Measurements from ENCODE around the gene RIPK4.

The RIPK4 gene

DNA sequence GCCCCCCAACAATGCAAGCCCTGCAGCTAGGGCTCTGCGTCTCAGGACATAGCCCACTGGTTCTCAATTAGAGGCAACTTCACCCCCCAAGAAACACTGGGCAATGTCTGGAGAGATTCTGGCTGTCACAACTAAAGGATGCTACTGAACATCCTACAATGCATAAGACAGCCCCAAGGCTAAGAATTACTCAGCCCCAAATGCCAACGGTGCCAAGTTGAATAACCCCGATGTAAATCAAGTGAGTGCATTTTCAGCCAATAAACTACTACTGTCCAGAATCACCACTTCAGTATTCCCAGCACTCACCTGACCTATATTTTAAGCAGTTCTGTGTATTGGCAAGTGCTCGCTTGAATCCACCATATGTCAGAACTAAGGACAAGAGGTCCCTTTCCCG, 6.9 kb downstream of the RIPK4 start:
- in situ Hi-C loops (cut with MboI; ENCODE audit: low pct_unique_long_range_greater_than_20kb, low sequenced_read_pairs) = no loop called here

DNA sequence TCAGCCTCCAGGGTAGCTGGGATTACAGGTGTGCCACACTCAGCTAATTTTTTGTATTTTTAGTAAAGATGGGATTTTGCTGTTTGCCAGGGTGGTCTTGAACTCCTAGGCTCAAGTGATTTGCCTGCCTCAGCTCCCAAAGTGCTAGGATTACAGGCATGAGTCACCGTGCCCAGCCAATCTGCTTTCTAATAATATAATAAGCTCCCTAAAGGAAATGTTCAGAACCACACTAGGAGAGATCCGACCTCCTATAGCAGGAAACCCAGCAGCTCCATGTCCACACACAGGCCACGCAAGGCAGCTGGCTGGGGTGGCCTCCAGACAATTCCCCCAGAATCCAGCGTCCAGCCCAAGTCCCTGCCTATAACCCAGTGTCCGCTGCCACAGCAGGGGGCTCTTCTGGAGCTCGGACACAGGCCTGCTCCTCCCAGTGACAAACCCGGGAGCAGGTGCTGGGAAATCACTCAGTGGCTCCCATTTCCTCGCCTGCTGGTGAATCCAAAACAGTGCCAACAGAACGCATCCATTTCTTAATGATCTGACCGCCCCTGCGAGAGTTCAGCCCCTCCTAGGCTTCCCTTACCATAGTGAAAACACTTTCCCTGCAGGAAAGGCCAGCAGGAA, 7.5 kb downstream of the RIPK4 start:
- DNase-seq = no peak
- in situ Hi-C loops (cut with MboI; ENCODE audit: low pct_unique_long_range_greater_than_20kb, low sequenced_read_pairs) = no loop called here

More for the DNA sequence above, 6.9 kb downstream of the RIPK4 start:
- no peak for DNase-seq

DNA sequence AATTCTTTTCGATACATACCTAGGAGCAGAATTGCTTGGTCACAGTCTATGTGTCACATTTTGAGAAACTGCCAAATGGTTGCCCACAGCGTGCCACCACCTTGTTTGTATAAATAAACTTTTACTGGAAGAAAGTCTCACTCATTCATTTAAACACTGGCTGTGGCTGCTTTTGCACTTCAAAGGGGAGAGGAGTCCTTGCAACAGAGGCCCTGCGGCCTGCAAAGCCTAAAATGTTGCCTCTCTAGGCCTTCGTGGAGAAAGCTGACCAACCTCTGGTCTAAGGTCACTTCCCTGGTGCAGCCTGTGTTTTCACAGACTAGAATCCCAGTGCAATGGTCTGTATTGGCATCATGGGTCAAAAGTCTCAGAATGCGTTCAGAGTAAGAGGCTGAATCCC, 8.3 kb downstream of the RIPK4 start:
- in situ Hi-C loops (cut with MboI; ENCODE audit: low pct_unique_long_range_greater_than_20kb, low sequenced_read_pairs) = no loop called here
- DNase-seq = no peak

DNA sequence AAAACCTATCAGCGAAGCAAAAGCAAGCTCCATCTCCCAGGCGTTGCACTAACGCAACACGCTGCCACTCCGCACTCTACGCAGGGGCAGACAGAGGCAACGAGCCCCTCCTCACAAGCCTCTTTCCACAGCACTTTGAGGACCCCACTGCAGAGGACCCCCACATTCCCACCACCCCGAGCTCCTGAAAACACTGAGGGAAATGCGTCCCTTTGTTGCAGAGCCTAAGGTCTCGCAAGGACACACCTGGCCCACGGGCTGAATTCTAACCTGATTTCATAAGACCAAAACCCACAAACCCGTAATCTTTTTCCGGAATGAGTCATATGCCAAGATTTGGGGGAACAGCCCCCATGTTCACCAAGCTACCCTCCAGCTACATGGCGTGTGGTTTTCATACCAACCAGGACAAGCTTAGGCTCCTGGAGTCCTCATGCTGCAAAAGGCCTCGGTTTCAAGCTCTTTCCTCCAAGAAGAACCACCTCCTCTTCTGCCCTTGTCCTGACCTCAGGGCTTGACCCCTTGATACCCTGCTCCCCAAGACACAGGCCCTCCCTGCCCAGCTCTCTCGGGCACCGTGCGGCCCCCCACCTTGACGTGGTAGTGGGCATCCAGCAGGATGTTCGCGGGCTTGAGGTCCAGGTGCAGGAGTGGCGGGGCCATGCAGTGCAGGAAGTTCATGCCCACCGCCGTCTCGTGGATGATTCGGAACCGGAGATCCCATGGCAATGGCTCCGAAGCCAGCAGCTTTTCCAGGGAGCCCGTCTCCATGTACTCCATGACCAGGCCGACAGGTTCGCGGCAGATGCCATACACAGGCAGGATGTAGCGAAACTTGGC, 10.7 kb downstream of the RIPK4 start:
- no peak for DNase-seq
- in situ Hi-C loops (cut with MboI; ENCODE audit: low pct_unique_long_range_greater_than_20kb, low sequenced_read_pairs) = no loop called here

DNA sequence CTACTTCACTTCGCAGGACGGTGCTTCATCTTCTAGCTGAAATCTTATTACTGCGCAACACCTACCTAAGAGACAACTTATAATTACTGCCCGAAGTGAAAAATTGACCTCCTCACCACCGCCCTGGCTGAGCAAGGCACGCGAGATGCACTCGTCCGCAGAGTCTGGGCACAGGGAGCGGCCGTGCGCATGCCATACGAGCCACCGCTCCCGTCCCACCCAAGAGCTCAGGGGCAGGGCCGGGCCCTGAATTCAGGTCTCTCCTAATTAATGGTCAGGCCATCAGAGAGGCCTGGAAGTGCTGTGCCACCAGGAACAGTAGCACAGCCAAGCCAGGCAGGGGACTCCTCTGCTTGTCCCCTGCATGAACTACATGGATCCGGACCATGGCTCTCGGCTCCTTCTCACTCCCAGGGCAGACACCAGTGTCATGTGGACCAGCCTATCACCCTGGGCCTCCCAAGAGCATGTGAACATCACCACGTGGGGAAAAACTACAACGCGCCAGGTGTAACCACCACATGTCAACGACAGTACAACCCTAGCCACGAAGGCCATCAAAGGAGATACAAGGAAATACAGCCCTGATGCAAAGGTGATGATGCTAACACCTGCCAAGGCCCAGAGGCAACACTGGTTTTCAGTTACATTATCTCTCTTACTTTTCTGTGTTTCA, 11.5 kb downstream of the RIPK4 start:
- DNase-seq = no peak
- in situ Hi-C loops (cut with MboI; ENCODE audit: low pct_unique_long_range_greater_than_20kb, low sequenced_read_pairs) = no loop called here

DNA sequence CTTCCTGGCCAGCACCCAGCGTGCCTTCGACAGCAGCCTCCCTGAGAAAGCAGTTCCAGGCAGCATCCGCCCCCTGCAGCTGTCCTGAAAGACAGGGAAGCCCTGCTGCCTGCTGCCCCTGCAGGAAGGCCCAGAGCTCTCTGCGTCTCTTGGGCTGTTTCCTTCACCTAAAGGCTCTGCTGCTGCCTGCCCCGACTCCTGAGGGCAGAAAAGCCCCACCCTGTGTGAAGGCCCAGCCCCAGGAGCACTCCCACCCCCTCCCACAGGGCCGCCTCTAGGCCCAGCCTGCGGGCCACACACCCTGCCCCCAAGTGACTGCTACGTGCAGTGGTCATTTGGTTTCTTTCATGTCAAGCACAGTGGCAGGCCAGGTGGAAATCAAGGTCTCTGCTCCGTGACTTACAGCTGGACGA, 12.4 kb downstream of the RIPK4 start:
- in situ Hi-C loops (cut with MboI; ENCODE audit: low pct_unique_long_range_greater_than_20kb, low sequenced_read_pairs) = no loop called here
- no peak for DNase-seq

DNA sequence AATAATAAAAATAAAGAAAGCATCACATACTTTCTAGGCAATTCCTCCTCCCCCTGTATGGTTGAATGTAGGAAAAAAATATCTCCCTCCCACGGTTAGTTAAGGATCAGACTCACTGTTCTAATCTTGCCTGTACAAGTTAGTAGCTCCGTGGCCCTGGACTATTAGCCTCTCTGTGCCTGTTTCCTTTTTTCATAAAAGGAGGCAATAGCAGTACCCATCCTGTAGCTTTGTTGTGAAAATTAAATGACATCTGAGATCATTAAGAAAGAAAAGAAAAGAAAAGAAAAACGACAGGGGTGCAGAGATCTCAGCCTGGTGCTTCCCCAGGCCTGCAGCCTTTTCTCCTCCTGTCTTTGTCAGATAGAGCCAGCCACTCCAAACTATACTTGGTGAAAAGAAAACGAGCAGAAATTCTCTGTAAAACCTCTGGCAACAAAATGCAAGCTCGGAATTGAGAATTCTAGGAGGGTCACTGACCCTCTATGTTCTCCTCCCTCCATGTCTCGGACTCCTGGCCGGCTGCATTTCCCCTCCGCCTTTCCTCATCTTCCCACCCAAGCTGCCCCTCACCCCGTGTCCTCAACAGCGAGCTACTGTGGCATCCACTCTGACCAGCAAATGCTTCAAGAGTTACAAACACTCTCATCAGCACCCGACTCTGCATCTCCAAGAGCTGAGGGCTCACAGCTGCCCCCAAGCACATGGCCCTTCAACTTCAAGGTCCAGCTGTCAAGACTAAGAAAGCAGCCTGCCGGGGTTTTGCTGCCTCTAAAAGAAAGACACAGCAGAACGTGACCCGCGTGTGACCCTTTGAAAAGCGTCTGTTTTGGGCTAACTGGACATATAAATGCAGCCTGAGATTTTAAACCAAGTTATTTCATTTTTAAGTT, 13.6 kb downstream of the RIPK4 start:
- in situ Hi-C loops (cut with MboI; ENCODE audit: low pct_unique_long_range_greater_than_20kb, low sequenced_read_pairs) = no loop called here
- DNase-seq = no peak

DNA sequence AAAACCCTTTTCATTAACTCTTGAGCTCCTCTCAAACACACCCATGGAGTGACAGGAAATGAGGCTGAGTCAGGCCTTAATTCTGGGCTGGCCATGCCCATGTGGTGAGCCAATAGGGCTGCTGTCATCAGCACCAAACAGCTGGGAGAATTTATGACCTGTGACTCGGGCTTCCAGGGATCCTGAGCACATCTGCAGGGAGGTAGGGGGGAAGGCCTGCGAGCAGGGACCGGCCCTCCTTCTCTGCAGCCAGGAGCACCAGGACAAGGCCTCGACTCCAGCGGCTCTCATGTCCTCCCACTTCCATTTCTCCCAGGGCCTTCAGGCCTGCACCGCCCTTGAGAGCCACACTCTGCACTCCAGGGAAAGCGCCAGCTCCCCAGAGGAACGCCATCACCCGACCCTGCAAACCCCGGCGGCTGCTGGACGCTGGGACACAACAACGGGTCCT, 14.6 kb downstream of the RIPK4 start:
- no peak for DNase-seq
- in situ Hi-C loops (cut with MboI; ENCODE audit: low pct_unique_long_range_greater_than_20kb, low sequenced_read_pairs) = no loop called here

DNA sequence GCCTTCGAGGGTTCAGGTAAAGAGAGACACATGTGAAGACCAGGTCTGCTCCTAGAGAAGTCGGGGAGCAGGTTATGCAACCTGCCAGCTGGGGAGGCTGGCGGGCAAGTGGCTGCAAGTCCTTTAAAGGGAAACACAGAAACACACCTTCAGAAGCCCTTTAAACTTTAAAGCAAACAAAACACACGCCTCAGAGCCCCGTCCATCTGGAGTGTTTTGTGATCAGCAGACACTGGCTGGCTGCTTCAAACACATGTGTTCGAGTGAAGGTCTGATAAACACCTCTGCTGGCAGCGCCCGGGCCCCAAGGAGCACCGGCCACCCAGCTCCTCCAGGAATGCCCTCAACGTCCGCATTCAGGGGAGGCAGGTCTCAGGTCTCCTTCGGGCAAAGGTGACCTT, 15.2 kb downstream of the RIPK4 start:
- in situ Hi-C loops (cut with MboI; ENCODE audit: low pct_unique_long_range_greater_than_20kb, low sequenced_read_pairs) = no loop called here
- no peak for DNase-seq

DNA sequence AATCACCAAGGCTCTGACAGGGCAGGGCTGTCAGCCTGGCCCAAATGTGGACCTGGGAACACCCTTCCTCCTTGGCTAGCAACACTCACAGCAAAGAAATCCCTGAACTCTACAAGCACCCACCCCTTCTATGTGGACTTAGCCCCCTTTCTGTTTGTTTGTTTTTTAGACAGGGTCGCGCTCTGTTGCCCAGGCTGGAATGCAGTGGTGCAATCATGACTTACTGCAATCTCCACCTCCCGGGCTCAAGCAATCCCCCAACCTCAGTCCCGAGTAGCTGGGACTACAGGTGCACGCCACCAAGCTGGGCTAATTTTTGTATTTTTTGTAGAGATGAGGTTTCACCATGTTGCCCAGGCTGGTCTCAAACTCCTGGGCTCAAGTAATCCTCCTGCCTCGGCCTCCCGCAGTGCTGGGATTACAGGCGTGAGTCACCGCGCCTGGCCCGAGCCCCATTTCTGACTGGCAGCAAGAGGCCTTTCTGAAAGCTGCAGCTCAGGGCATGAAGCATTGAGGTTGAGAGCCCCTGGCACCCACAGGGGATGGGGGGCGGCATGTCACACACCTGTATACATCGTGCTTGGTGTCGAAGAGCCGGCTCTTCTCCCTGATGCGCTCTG, 16.2 kb downstream of the RIPK4 start:
- in situ Hi-C loops (cut with MboI; ENCODE audit: low pct_unique_long_range_greater_than_20kb, low sequenced_read_pairs) = no loop called here
- DNase-seq = no peak

DNA sequence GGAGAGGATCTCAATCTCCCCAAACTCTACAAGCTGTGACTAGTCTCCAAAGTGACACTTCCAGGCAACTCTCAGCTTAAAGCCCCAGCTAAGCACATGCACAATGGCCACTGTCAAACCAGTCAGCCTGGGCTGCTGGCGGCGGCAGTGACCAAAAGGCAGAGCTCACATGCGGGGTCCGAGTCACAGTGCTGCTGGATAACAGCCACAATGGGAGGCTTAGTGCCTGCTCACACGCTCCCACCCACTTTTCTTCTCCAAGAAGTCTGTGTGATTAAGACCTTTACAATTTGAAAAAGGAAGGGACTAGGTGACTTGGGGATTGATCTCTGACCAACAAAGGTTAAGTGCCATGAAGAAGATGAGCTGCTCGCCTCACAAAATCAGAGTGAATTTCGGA, 16.8 kb downstream of the RIPK4 start:
- in situ Hi-C loops (cut with MboI; ENCODE audit: low pct_unique_long_range_greater_than_20kb, low sequenced_read_pairs) = no loop called here
- DNase-seq = no peak

DNA sequence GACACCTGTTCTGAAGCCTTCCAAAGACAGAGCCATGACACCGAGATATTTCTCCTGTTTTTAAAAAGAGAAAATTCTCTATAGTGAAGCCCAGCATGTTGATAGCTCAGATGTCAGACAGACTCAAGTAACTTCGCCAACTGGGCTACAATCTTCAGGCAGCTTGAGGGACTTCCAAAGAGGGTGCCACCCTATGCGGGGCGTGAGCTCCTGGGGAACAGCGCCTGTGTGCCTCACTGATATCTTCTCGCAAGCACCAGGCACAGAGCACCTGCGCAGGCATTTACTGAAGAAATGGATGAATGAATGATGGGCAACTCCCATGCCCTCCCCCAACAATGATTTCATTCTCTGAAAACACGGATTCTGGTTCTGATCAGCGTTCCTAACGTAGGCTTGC, 17.6 kb downstream of the RIPK4 start:
- in situ Hi-C loops (cut with MboI; ENCODE audit: low pct_unique_long_range_greater_than_20kb, low sequenced_read_pairs) = no loop called here
- no peak for DNase-seq

DNA sequence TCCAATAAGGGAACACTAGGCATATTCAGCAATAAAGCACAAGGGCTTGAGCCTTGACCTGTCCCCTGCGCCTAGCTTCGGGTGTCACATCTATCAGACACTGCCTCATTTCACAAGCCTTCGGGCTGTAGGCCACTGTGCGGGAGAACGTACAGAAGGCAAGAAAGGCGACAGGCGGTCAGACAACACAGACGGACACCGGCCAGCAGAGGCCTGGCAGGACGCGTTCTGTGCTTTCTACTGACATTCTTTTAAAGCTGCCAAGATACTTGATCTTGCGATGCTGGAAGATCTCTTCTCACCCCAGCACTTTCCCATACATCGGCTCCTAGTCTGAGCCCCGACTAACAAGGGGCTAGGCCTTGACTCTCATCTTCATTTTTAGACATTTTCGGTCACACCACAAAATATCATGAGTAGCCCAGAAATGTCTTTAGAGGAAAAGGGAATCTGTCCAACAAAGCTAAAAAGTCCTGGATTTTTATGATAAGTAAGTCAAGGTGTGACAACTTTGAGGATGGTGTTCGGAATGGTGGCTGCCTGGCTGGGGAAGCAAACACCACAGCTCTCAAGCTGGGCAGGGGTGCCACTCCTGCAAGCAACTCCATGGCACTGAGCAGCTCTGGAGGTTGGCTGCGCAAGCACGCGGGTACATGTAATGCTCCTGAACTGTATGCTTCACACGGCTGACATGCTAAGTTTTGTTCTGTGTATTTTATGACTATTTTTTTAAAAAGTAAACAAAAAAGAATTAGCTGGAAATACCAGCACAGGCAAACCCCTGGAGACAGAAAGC, 18.7 kb downstream of the RIPK4 start:
- no peak for DNase-seq
- in situ Hi-C loops (cut with MboI; ENCODE audit: low pct_unique_long_range_greater_than_20kb, low sequenced_read_pairs) = no loop called here

DNA sequence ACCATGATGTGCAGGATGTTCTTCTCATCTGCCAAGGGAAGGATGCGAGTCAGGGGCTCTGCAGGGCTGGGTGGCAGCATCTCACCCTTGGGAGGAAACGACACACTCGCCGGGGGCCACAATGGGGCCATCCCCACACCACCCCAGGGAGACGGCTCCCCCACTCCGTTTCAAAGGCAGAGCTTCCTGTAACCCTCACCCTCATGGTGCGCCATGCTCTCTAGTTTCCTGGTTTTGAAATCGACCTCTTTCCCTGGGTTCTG, 20.2 kb downstream of the RIPK4 start:
- DNase-seq = no peak
- in situ Hi-C loops (cut with MboI; ENCODE audit: low pct_unique_long_range_greater_than_20kb, low sequenced_read_pairs) = no loop called here

DNA sequence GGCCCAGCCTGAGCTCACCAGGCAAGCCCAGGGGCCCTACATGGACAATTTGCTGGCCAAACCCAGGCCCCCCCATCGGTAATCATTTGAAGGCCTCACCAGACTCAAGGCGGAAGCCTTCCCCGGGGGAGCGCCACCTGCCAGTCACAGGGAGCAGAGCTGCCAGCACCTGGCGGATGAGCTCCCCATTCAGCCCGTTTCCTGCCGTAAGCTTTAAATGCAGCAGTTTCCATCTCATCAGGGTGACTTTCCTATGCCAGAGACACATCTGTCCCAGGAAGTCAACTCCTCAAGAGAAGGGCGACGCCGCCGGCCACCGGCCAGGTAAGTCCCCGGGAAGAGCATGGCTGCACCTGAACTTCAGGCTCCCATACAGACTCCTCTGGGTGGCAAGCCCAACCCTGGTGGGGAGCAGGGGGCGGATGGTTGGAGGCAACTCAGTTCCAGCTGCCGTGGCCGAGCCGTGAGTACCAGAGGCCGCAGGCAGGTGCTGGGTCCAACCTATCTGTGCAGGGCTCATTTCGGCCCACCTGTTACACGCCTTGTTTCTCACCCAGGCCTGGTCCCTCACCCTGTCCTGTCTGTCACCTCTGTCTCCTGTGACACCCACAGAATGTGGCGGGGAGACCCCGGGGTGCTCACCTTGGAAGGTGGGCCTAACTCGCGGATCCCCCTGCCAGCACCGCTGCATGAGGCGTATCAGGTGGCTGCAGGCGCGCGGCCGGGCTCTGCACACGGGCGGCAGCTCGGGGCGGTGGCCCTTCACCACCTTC, 20.7 kb downstream of the RIPK4 start:
- DNase-seq = no peak
- in situ Hi-C loops (cut with MboI; ENCODE audit: low pct_unique_long_range_greater_than_20kb, low sequenced_read_pairs) = no loop called here

DNA sequence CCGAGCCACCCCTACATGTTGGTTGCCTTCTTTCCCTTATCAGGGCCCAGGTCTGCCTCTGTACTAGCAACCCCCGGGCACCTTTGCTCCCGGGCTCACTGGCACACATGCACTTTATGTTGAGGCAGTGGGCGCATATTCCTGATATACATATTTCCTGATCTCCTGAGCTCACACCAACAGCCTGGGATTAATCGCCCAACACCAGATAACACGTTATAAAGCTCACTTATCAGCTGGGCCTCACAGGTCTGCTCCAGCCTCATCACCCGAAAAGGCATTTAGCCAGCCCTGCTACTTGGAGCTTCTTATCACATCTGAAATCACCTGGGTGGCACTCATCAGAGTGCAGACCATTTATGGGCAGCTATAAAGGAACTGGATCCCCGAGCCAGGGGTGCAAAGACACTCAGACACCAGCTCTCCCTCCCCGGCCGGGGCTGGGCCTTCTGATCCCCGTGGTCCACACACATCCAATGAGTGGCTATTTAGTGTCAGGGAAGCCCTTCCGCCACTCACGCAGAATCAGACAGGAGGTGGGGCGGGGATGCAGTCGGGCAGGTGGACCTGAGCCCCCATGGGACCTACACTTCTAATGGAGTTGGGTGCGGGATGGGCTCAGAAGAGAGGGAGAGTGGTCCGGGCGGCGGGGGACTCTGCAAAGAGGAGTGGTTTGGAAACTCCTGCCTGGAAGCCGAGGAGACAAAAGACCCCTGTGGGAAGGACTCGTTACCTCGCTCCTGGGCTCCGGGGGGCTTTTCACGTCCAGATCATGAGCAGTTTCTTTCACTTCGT, 21.6 kb downstream of the RIPK4 start:
- no peak for DNase-seq
- in situ Hi-C loops (cut with MboI; ENCODE audit: low pct_unique_long_range_greater_than_20kb, low sequenced_read_pairs) = no loop called here
